BLaER1 treated with 17β-estradiol and CSF1 and Interleukin-3, amounts not matched to agents 10 nM and 100 nM (cell line): ENCODE data around the gene GREM2.
A peak's percentile ranks its signal among the peaks of the same experiment; 100 is the strongest.

Experiments
- H3K27ac ChIP-seq, 11 experiments: shearing (Covaris generic); formaldehyde crosslinking; 2 replicates each; pipeline ENCODE4 v1.8.1; 2022
- H3K27me3 ChIP-seq, 11 experiments: shearing (Covaris generic); formaldehyde crosslinking; 2 replicates each; pipeline ENCODE4 v1.8.1; 2022
- H3K36me3 ChIP-seq, 11 experiments: shearing (Covaris generic); formaldehyde crosslinking; 2 replicates each; pipeline ENCODE4 v1.8.1; 2022
- H3K4me1 ChIP-seq, 10 experiments: shearing (Covaris generic); formaldehyde crosslinking; 2 replicates each; pipeline ENCODE4 v1.8.1; 2022
- H3K4me2 ChIP-seq, 11 experiments: shearing (Covaris generic); formaldehyde crosslinking; 2 replicates each; pipeline ENCODE4 v1.8.1; 2022
- H3K4me3 ChIP-seq, 10 experiments: shearing (Covaris generic); formaldehyde crosslinking; 2 replicates each; pipeline ENCODE4 v1.8.1; 2022
- H3K9ac ChIP-seq, 11 experiments: shearing (Covaris generic); formaldehyde crosslinking; 2 replicates each; pipeline ENCODE4 v1.8.1; 2022
- H3K9me3 ChIP-seq, 11 experiments: shearing (Covaris generic); formaldehyde crosslinking; replicated peaks in 1 of 11; 2 replicates each; pipeline ENCODE4 v1.8.1; 2022
- H4K20me1 ChIP-seq, 11 experiments: shearing (Covaris generic); formaldehyde crosslinking; 2 replicates each; pipeline ENCODE4 v1.8.1; 2022
- Cebpa-rat ChIP-seq, 11 experiments: shearing (Covaris generic); IDR thresholded peaks; 2 replicates each; pipeline ENCODE4 v1.8.1; 2022

The GREM2 gene

DNA sequence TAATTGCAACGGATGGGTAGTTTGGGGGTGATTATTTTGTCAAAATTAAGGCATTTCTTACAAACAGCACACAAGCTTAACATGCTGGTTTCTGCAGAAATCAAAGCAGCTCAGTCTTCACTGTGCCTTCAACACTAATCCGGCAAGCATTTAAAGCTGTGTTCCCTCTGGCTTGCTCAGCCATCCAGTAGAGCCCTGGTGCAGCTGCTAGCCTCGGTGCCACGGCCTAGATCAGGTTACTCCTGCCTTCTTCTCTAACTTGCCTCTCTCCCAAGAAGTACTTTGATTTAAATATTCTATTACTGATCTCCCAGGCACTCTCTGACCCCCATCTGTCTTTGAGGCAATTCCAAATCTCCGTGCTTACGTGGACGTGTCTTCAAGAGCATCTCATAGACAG lies 85.6 kb downstream of the GREM2 start:
- Histone ChIP-seq H3K27ac (no peak overlapping the region), H3K9ac (no peak overlapping the region), H3K27me3 (no peaks in the 10 kb centered on the region), H3K36me3 (peaks cover 0 to 6% (median 0%) of the 10 kb centered on the region in 11 experiments; a peak in 1 of 22 replicates), H3K4me1 (peaks cover 4 to 37% (median 16%) of the 10 kb centered on the region in 10 experiments; a peak in 17 of 20 replicates), H4K20me1 (no peaks in the 10 kb centered on the region), H3K9me3 (peaks cover 0 to 26% (median 14%) of the 10 kb centered on the region in 11 experiments; a peak in 20 of 22 replicates), H3K4me2 (no peak overlapping the region), H3K4me3 (no peak overlapping the region)
- TF ChIP-seq Cebpa-rat (IDR thresholded peaks at IDR 0.05) = no peak

- no peak overlapping the region for H3K9ac ChIP-seq
- no peaks in the 10 kb centered on the region for H3K27me3 ChIP-seq
- H3K4me1 ChIP-seq = peaks cover 5 to 43% (median 17%) of the 10 kb centered on the region in 10 experiments; a peak in 17 of 20 replicates
- no peaks in the 10 kb centered on the region for H4K20me1 ChIP-seq
- H3K4me2 ChIP-seq = peak overlapping the region in 6 of 11 experiments; percentile 2 to 57 (median 48); a peak in 10 of 22 replicates
- H3K36me3 ChIP-seq = peaks cover 0 to 6% (median 0%) of the 10 kb centered on the region in 11 experiments; a peak in 2 of 22 replicates
- H3K27ac ChIP-seq = no peak overlapping the region
- peaks cover 0 to 43% (median 27%) of the 10 kb centered on the region in 11 experiments; a peak in 20 of 22 replicates for H3K9me3 ChIP-seq
- TF ChIP-seq Cebpa-rat (IDR thresholded peaks at IDR 0.05) = no peak
- H3K4me3 ChIP-seq = no peak overlapping the region
These were observed 87.4 kb downstream of the GREM2 start for GRCh38 chr1:240524356-240525069.

GRCh38 chr1:240522122-240522822 lies 89.7 kb downstream of the GREM2 start:
- Histone ChIP-seq H3K4me3 (no peak overlapping the region; a peak in 1 of 20 replicates), H3K4me1 (peaks cover 5 to 43% (median 17%) of the 10 kb centered on the region in 10 experiments; a peak in 17 of 20 replicates), H3K4me2 (peak overlapping the region in 3 of 11 experiments; percentile 11 to 40 (median 36); a peak in 5 of 22 replicates), H3K9ac (no peak overlapping the region), H3K27ac (peak overlapping the region in 6 of 11 experiments; percentile 20 to 66 (median 54); a peak in 8 of 22 replicates), H3K27me3 (no peaks in the 10 kb centered on the region), H4K20me1 (no peaks in the 10 kb centered on the region), H3K9me3 (peaks cover 0 to 43% (median 27%) of the 10 kb centered on the region in 11 experiments; a peak in 20 of 22 replicates), H3K36me3 (peaks cover 0 to 6% (median 0%) of the 10 kb centered on the region in 11 experiments; a peak in 2 of 22 replicates)
- no peak for TF ChIP-seq Cebpa-rat (IDR thresholded peaks at IDR 0.05)

DNA sequence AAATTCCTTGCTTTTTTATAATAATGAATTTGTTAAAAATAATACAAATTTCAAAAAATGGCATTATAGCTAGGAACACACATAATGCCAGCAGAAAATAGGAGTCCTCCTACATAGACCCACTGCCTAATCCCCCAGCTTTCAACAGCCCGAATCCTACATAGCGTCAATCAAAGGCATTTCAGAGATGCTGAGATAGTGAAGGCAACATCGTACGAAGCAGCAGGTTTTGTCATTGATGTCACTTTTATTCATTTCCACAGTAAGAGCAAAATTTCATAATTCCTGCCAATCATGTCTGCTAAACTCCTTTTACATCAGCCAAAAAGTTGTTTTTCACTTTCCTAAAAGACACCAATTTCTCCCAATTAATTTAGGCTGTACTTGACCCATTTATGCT lies 94.1 kb downstream of the GREM2 start:
- Histone ChIP-seq H3K4me2 (no peak overlapping the region), H3K36me3 (peaks cover 0 to 6% (median 0%) of the 10 kb centered on the region in 11 experiments; a peak in 2 of 22 replicates), H3K4me1 (peaks cover 5 to 20% (median 9%) of the 10 kb centered on the region in 10 experiments; a peak in 13 of 20 replicates), H3K9me3 (peaks cover 0 to 46% (median 34%) of the 10 kb centered on the region in 11 experiments; a peak in 20 of 22 replicates), H4K20me1 (no peaks in the 10 kb centered on the region), H3K4me3 (no peak overlapping the region), H3K27me3 (no peaks in the 10 kb centered on the region), H3K27ac (no peak overlapping the region), H3K9ac (no peak overlapping the region)
- TF ChIP-seq Cebpa-rat (IDR thresholded peaks at IDR 0.05) = no peak

- peaks cover 0 to 36% (median 19%) of the 10 kb centered on the region in 11 experiments; a peak in 20 of 22 replicates for H3K9me3 ChIP-seq
- H3K36me3 ChIP-seq = no peaks in the 10 kb centered on the region; a peak in 1 of 22 replicates
- no peak overlapping the region for H3K4me2 ChIP-seq
- no peak overlapping the region for H3K9ac ChIP-seq
- TF ChIP-seq Cebpa-rat (IDR thresholded peaks at IDR 0.05) = no peak
- no peak overlapping the region for H3K4me3 ChIP-seq
- no peaks in the 10 kb centered on the region for H4K20me1 ChIP-seq
- no peaks in the 10 kb centered on the region for H3K27me3 ChIP-seq
- H3K27ac ChIP-seq = no peak overlapping the region
- peaks cover 0 to 3% (median under 1%) of the 10 kb centered on the region in 10 experiments; a peak in 5 of 20 replicates for H3K4me1 ChIP-seq
These were observed 95.9 kb downstream of the GREM2 start for GRCh38 chr1:240516069-240516468.

DNA sequence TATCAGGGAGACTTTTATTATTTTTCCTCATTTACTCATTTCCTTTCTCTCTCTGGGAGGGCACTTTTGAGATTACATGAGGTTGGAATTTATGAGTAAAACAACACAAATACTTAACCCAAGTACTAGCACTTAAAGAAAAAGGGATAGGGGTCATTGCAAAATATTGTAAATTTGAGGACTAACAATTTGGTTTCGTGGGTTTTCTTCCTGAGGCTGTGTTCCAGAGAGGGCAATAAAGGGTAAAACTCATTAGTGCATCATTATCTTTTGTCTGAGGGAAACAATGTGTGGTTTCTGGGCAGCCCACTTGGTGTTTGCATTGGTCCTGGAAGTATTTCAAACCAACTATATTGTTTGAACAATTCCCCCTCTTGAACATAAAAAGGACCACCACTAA lies 96.5 kb downstream of the GREM2 start:
- H3K27me3 ChIP-seq = no peaks in the 10 kb centered on the region

DNA sequence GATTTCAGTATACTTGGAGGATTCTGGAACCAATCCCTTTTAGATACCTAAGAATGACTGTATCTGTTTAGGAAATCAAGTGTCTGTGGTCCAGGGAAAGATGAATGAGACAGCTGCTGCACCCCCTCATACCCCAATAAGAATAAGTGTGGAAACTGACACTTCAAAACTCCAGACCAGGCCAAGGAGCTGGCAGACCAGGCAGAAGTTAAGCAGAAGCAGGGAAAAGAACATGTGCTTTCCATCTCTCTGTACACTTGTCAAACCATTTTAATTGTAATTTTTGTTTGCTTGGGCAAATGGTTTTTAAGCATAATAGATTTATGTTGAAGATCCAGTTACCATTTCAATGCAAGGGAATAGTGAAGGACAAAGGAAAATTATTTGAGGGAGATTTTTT lies 100.2 kb downstream of the GREM2 start:
- Histone ChIP-seq H3K27me3 (no peaks in the 10 kb centered on the region), H4K20me1 (no peaks in the 10 kb centered on the region), H3K27ac (no peak overlapping the region), H3K36me3 (no peaks in the 10 kb centered on the region), H3K4me2 (no peak overlapping the region), H3K9me3 (peaks cover 0 to 34% (median 12%) of the 10 kb centered on the region in 11 experiments; a peak in 16 of 22 replicates), H3K4me3 (no peak overlapping the region), H3K9ac (no peak overlapping the region), H3K4me1 (no peaks in the 10 kb centered on the region)
- no peak for TF ChIP-seq Cebpa-rat (IDR thresholded peaks at IDR 0.05)

More for the DNA sequence above, 96.5 kb downstream of the GREM2 start:
- H3K4me1 ChIP-seq = no peaks in the 10 kb centered on the region
- H3K27ac ChIP-seq = no peak overlapping the region
- H3K4me3 ChIP-seq = no peak overlapping the region
- H3K36me3 ChIP-seq = no peaks in the 10 kb centered on the region
- no peak overlapping the region for H3K9ac ChIP-seq
- no peak for TF ChIP-seq Cebpa-rat (IDR thresholded peaks at IDR 0.05)
- H3K4me2 ChIP-seq = no peak overlapping the region
- H3K9me3 ChIP-seq = peaks cover 0 to 30% (median 13%) of the 10 kb centered on the region in 11 experiments; a peak in 19 of 22 replicates
- no peaks in the 10 kb centered on the region for H4K20me1 ChIP-seq

DNA sequence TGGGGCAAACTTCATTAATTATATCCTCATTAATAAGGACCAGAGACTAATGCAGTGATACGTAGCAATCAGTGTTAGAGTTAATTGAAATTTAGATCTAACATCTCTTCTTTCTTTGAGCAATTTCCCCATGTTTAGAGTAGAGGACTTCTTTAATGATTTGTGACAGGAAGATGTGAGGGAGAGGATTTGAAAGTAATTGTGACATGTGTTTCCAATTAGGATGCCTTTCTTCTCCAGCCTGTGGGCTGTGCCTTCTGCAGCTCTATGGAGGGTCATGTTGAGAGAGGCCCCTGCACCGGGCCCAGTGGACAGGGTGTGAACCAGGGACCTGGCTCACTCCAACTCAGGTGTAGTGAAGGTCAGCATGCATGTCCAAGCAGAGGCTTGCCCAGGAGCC lies 103.0 kb downstream of the GREM2 start:
- Histone ChIP-seq H3K27me3 (no peaks in the 10 kb centered on the region), H3K4me2 (no peak overlapping the region), H3K9ac (no peak overlapping the region), H3K4me3 (no peak overlapping the region), H3K9me3 (peaks cover 0 to 37% (median 19%) of the 10 kb centered on the region in 11 experiments; a peak in 16 of 22 replicates), H3K4me1 (peaks cover 6 to 13% (median 10%) of the 10 kb centered on the region in 10 experiments; a peak in 19 of 20 replicates), H3K36me3 (no peaks in the 10 kb centered on the region), H4K20me1 (no peaks in the 10 kb centered on the region), H3K27ac (no peak overlapping the region)
- TF ChIP-seq Cebpa-rat (IDR thresholded peaks at IDR 0.05) = no peak

DNA sequence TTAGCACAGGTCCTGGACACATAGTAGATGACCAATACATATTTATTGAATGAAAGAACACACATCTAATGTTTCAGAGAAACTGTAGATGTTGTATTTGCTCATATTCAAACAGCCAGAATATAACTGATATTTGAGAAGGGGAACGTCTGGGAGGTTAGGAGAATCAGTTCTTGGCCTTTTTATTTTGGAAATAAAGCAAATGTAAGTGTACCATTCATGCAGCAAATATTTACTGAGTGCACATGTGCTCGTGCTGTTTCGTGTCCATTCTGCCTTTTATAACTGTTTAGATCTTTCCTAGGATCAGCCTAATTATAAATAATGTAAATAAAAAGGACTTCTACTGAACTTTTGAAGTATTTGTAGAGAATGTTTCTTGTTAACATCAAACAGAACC lies 103.8 kb downstream of the GREM2 start:
- Histone ChIP-seq H3K9me3 (peaks cover 0 to 30% (median 12%) of the 10 kb centered on the region in 11 experiments; a peak in 15 of 22 replicates), H3K27me3 (no peaks in the 10 kb centered on the region), H3K9ac (no peak overlapping the region), H3K4me2 (no peak overlapping the region), H3K4me3 (no peak overlapping the region), H3K27ac (no peak overlapping the region), H3K36me3 (no peaks in the 10 kb centered on the region), H3K4me1 (peaks cover 13 to 20% (median 17%) of the 10 kb centered on the region in 10 experiments), H4K20me1 (no peaks in the 10 kb centered on the region)
- no peak for TF ChIP-seq Cebpa-rat (IDR thresholded peaks at IDR 0.05)
